ENCODE data around the gene TMEM59L.

The TMEM59L gene

GRCh38 chr19:18636969-18637629 lies 24.4 kb downstream of the TMEM59L start, which contains the start of gene KLHL26:
Gene KLHL26 (plus strand): TSS chr19:18637028. CDS start chr19:18637055, 27 bp downstream.
- no peak for DNase-seq (ENCODE audit: low read depth, low spot score)

- no peak for DNase-seq (ENCODE audit: low read depth, low spot score)
Measured at GRCh38 chr19:18637673-18638630, 25.3 kb downstream of the TMEM59L start.

GRCh38 chr19:18639706-18640243 lies 27.1 kb downstream of the TMEM59L start:
- DNase-seq (ENCODE audit: low read depth, low spot score): no peak

- no peak for DNase-seq (ENCODE audit: low read depth, low spot score)
Measured at GRCh38 chr19:18644196-18645034, 31.7 kb downstream of the TMEM59L start.

GRCh38 chr19:18645035-18645511 lies 32.4 kb downstream of the TMEM59L start:
- DNase-seq (ENCODE audit: low read depth, low spot score): no peak

GRCh38 chr19:18646535-18647370 lies 34.1 kb downstream of the TMEM59L start:
- no peak for DNase-seq (ENCODE audit: low read depth, low spot score)

- DNase-seq (ENCODE audit: low read depth, low spot score): no peak
Measured at GRCh38 chr19:18647371-18647767, 34.7 kb downstream of the TMEM59L start.

GRCh38 chr19:18647807-18648206 lies 35.1 kb downstream of the TMEM59L start:
- no peak for DNase-seq (ENCODE audit: low read depth, low spot score)

GRCh38 chr19:18648973-18649315 lies 36.3 kb downstream of the TMEM59L start:
- DNase-seq (ENCODE audit: low read depth, low spot score): no peak

GRCh38 chr19:18649371-18650020 lies 36.8 kb downstream of the TMEM59L start:
- no peak for DNase-seq (ENCODE audit: low read depth, low spot score)

GRCh38 chr19:18650021-18650390 lies 37.3 kb downstream of the TMEM59L start:
- DNase-seq (ENCODE audit: low read depth, low spot score): no peak

GRCh38 chr19:18650468-18651041 lies 37.9 kb downstream of the TMEM59L start:
- DNase-seq (ENCODE audit: low read depth, low spot score): no peak

GRCh38 chr19:18651300-18651699 lies 38.6 kb downstream of the TMEM59L start:
- DNase-seq (ENCODE audit: low read depth, low spot score): no peak

GRCh38 chr19:18651733-18652132 lies 39.1 kb downstream of the TMEM59L start:
- DNase-seq (ENCODE audit: low read depth, low spot score): no peak

- no peak for DNase-seq (ENCODE audit: low read depth, low spot score)
Measured at GRCh38 chr19:18653853-18654252, 41.2 kb downstream of the TMEM59L start.

GRCh38 chr19:18654469-18654868 lies 41.8 kb downstream of the TMEM59L start:
- DNase-seq (ENCODE audit: low read depth, low spot score): no peak

GRCh38 chr19:18655173-18655844 lies 42.6 kb downstream of the TMEM59L start:
- DNase-seq (ENCODE audit: low read depth, low spot score): no peak

- no peak for DNase-seq (ENCODE audit: low read depth, low spot score)
Measured at GRCh38 chr19:18656337-18657086, 43.8 kb downstream of the TMEM59L start.

Measured in activated naive CD8-positive, alpha-beta T cell treated with anti-CD3 and anti-CD28 coated beads, Interleukin-2, amount 50 U/mL, for 16 hours (primary cell).